OCI-LY7 (cell line): ENCODE results near the gene SLC25A42. TPM values are rescaled to one million over a fixed set of nuclear protein-coding genes. Genes with fewer than 3 reads are reported as not detected.

Experiments used
- BruUV-seq: library from RNA; stranded (reverse); fragments of 400-500 nt; replicated peaks from 2 replicates; lab custom pipeline; 2021; lab: Mats Ljungman, UMichigan
- CTCF ChIA-PET: fragments of 300-600 bp; sonication (Branson Sonifier 250); formaldehyde crosslinking; loops from one replicate; lab custom pipeline; 2022; ENCODE audit warnings: antibody characterized with exemption; ENCODE audit not compliant: unreplicated experiment; lab: Charles Lee
- POLR2A ChIA-PET: fragments of 300-600 bp; sonication (Branson Sonifier 250); formaldehyde crosslinking; loops from one replicate; lab custom pipeline; 2022; ENCODE audit warnings: antibody characterized with exemption; lab: Charles Lee
- DNase-seq: peaks from one replicate; pipeline ENCODE4 v3.0.0-alpha.2; 2015; ENCODE audit warnings: low spot score
- H2AFZ ChIP-seq: fragments of 200-600 bp; sonication (generic), shearing (Covaris generic); 2 replicates; pipeline ENCODE4 v1.6.1; 2014; ENCODE audit warnings: mild to moderate bottlenecking, antibody characterized with exemption, low read length, moderate library complexity
- H3K27ac ChIP-seq: fragments of 200-600 bp; sonication (generic); 2 replicates; pipeline ENCODE4 v1.5.1; 2014; ENCODE audit warnings: mixed run types, low read depth, mild to moderate bottlenecking, moderate library complexity, low read length, inconsistent platforms; ENCODE audit not compliant: poor library complexity, severe bottlenecking
- H3K36me3 ChIP-seq: fragments of 200-600 bp; sonication (generic); 2 replicates; pipeline ENCODE4 v1.6.1; 2014; ENCODE audit warnings: mild to moderate bottlenecking, antibody characterized with exemption, low read length, moderate library complexity, mixed read lengths; ENCODE audit not compliant: insufficient read depth
- H3K4me1 ChIP-seq: fragments of 200-600 bp; sonication (generic); 2 replicates; pipeline ENCODE4 v1.5.1; 2014; ENCODE audit warnings: mild to moderate bottlenecking, low read length; ENCODE audit not compliant: insufficient read depth, poor library complexity, severe bottlenecking
- H3K4me2 ChIP-seq: fragments of 200-600 bp; sonication (generic); 2 replicates; pipeline ENCODE4 v1.6.1; 2014; ENCODE audit warnings: mild to moderate bottlenecking, low read length
- H3K4me3 ChIP-seq: fragments of 200-600 bp; sonication (generic); 2 replicates; pipeline ENCODE4 v1.5.1; 2014; ENCODE audit warnings: mild to moderate bottlenecking, low read depth, low read length; ENCODE audit not compliant: poor library complexity, severe bottlenecking
- H3K79me2 ChIP-seq: fragments of 200-600 bp; sonication (generic); 2 replicates; pipeline ENCODE4 v1.6.1; 2016; ENCODE audit warnings: low read depth, mild to moderate bottlenecking, low read length, moderate library complexity, mixed read lengths; ENCODE audit not compliant: insufficient read depth
- H3K9me2 ChIP-seq: fragments of 200-600 bp; sonication (generic); 2 replicates; pipeline ENCODE4 v1.6.1; 2016; ENCODE audit warnings: mild to moderate bottlenecking, low read length, mixed read lengths; ENCODE audit not compliant: insufficient read depth
- H3K9me3 ChIP-seq: fragments of 200-600 bp; sonication (generic); 2 replicates; pipeline ENCODE4 v1.6.1; 2014; ENCODE audit warnings: mild to moderate bottlenecking, mixed run types, low read length, mixed read lengths
- H4K20me1 ChIP-seq: fragments of 200-600 bp; sonication (generic); 2 replicates; pipeline ENCODE4 v1.6.1; 2014; ENCODE audit warnings: mild to moderate bottlenecking, antibody characterized with exemption, low read length, moderate library complexity, mixed read lengths; ENCODE audit not compliant: insufficient read depth
- EZH2phosphoT487 ChIP-seq: fragments of 200-600 bp; sonication (generic); IDR thresholded peaks from 2 replicates; pipeline ENCODE4 v1.6.1; 2018; ENCODE audit warnings: low read depth, borderline replicate concordance, mild to moderate bottlenecking, mixed run types, antibody characterized with exemption, low read length, moderate library complexity, mixed read lengths
- intact Hi-C: fragments of 100-400 bp; cut with micrococcal nuclease; formaldehyde crosslinking; loops from one replicate; pipeline ENCODE4 v1.10.0; 2022; ENCODE audit not compliant: unreplicated experiment
- total RNA-seq, 2 experiments: library from RNA; depleted of rRNA in 1 of 2; stranded (reverse); fragments of >200 nt in 1 of 2; shearing (Covaris generic) in 1 of 2; gene quantifications; 2 replicates each; pipeline ENCODE4 v1.2.3, GENCODE V29; 2014 to 2022
- TF ChIP-seq, protein P1 (sequence below): fragments of 200-600 bp; sonication (generic); conservative IDR thresholded peaks from 2 replicates; pipeline ENCODE4 v1.5.1; 2014; ENCODE audit warnings: mild to moderate bottlenecking, antibody characterized with exemption, low read length, moderate library complexity, mixed read lengths

SLC25A42 gene
- total RNA-seq, 2 experiments from 2014 or later = 13.8 to 23.4 TPM

DNA sequence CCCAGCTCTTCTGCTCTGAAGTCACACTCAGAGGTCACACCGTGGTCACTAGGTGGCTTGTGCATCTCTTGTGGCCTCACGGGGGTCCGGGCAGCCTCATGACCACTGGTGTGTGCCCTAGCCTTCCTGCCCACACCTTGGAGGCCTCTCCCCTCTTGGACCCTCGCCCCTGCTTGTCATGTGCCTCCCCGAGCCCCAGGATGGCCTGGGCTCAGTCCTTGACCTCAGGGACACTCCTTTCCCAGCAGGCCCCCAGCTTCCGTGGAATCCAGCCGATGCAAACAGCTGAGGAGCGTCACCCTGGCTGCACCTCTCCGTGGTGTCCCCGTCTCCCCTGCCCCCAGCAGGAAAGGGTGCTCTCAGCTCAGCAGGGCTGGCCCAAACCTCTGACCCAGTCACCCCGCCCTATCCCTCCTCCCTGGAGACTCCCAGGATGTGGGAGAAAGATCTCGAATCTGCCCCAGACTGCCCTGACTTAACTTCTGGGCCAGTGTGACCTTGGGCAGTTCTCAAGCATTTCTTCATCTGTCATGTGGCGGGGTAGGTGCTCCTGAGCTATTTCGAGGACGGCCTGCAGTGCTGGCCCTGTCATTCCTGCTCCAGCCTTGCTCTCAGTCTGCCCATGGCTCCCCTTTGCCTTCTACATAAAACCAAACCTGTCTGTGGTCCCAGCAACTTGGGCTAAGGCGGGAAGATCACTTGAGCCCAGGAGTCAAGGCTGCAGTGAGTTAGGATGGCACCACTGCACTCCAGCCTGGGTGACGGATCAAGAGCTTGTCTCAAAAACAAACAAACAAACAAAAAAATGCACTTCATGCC, 4.6 kb upstream of the SLC25A42 start:
- Histone ChIP-seq H3K36me3 (peaks cover 66% of the 10 kb centered on the region), H3K4me2 (no peak overlapping the region), H3K27ac (no peak overlapping the region), H3K4me3 (no peak overlapping the region), H3K9me2 (no peaks in the 10 kb centered on the region), H3K4me1 (peaks cover 9% of the 10 kb centered on the region), H3K79me2 (peaks cover under 1% of the 10 kb centered on the region; the same call in 1 of the 2 replicates), H4K20me1 (no peaks in the 10 kb centered on the region), H2AFZ (no peak overlapping the region), H3K9me3 (no peaks in the 10 kb centered on the region)
- POLR2A ChIA-PET = interaction anchor here (0.6 to 1.1 kb wide), 4 partner anchors 9 to 194 kb away, joined by 4 to 6 read pairs (median 6); no protein-coding TSS in a partner anchor
- no peak for DNase-seq
- TF ChIP-seq EZH2phosphoT487 = no peak
- TF ChIP-seq, protein P1, sequence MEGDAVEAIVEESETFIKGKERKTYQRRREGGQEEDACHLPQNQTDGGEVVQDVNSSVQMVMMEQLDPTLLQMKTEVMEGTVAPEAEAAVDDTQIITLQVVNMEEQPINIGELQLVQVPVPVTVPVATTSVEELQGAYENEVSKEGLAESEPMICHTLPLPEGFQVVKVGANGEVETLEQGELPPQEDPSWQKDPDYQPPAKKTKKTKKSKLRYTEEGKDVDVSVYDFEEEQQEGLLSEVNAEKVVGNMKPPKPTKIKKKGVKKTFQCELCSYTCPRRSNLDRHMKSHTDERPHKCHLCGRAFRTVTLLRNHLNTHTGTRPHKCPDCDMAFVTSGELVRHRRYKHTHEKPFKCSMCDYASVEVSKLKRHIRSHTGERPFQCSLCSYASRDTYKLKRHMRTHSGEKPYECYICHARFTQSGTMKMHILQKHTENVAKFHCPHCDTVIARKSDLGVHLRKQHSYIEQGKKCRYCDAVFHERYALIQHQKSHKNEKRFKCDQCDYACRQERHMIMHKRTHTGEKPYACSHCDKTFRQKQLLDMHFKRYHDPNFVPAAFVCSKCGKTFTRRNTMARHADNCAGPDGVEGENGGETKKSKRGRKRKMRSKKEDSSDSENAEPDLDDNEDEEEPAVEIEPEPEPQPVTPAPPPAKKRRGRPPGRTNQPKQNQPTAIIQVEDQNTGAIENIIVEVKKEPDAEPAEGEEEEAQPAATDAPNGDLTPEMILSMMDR = no peak
- CTCF ChIA-PET = no interaction called here
- no TSS peak for BruUV-seq
- intact Hi-C loops = no loop called here

DNA sequence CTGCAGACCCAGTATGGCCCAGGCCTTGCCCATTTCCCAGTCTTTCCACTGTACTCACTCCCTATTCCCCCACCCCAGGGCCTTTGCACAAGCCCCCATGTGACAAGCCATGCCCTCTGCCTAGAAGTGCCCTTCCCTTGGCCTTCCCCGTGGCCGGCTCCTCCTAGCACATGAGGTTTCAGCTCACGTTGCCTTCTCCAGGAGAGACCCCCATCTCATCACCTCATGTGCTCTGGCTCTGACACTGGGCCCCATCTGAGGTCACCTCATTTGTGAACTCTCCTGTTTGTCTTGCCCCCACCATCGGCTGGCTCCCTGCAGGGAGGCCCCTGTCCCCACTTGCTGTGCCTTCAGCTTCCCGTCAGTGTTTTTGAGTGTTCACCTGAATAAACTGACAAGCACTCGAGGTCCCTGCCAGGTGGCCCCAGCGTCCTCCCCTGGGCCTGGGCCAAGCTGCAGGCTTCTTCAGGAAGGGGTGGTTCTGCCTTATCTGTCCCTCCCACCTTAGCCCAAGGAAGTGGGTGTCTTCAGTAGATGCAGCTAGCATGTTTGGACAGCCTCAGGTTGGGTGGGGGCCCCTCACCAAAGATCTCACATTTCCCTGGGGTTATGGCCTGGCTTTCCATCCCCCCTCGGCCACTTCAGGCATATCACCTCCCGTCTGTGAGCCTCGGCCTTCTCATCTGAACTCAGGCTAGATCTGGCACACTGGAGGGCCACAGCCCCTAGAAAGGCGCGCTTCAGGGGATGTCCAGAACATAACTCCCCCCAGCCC, 3.8 kb upstream of the SLC25A42 start:
- Histone ChIP-seq H3K9me3 (no peaks in the 10 kb centered on the region), H4K20me1 (no peaks in the 10 kb centered on the region), H2AFZ (no peak overlapping the region), H3K4me1 (peaks cover 9% of the 10 kb centered on the region), H3K36me3 (peaks cover 58% of the 10 kb centered on the region), H3K27ac (no peak overlapping the region), H3K79me2 (peaks cover 8% of the 10 kb centered on the region; the same call in 1 of the 2 replicates), H3K4me2 (no peak overlapping the region), H3K9me2 (no peaks in the 10 kb centered on the region), H3K4me3 (no peak overlapping the region)
- TF ChIP-seq, protein P1 = no peak
- no peak for TF ChIP-seq EZH2phosphoT487
- DNase-seq = no peak
- intact Hi-C loops = loop anchor here (5.0 to 10.0 kb wide), 2 partner anchors 57 to 265 kb away; partner anchors contain the start of genes MAU2 and SUGP1
- ChIA-PET POLR2A (interaction anchor here (1.1 to 1.2 kb wide), 2 partner anchors 11 to 95 kb away, joined by 4 read pairs; no protein-coding TSS in a partner anchor), CTCF (no interaction called here)
- BruUV-seq = no TSS peak
